ENCODE measurements around the gene EMC10. TPM values are rescaled to one million over a fixed set of nuclear protein-coding genes. Genes with fewer than 3 reads are reported as not detected.

EMC10 gene
- total and polyA plus RNA-seq, 10 of the 15 experiments (the other 5 are each of a cell fraction or from before 2014, with no cell fraction given), result 2.5 to 77.3 (median 20.3) TPM

DNA sequence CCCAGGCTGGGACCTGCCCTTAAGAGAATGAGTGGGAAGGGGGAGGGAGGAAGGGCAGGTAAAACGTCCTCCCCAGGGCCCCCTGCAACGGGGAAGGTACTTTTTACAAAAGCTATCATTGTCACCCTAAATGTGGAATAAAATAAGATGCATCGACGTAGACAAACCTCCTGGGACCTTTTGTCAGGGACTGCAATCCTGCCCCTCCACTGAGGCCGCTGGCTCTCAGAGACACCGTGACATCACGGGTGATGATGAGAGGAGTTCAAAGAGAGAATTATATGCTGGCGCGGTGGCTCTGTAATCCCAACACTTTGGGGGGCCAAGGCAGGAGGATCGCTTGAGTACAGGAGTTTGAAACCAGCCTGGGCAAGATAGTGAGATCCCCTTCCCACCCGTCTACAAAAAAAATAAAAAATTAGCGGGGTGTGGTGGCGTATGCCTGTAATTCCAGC lies 45.4 kb upstream of the EMC10 start (continued):
- TF ChIP-seq SRF (IDR thresholded peaks at IDR 0.05; ENCODE audit: low read depth in 2 of 2, low read length in 2 of 2) (no peak), CREB1 (IDR thresholded peaks at IDR 0.05; ENCODE audit: low read depth) (peak; percentile 53; the same call in 1 of the 2 replicates), SMAD5 (IDR thresholded peaks at IDR 0.05; ENCODE audit: low read depth) (no peak; the same call in 1 of the 2 replicates), ETV6 (conservative IDR thresholded peaks at IDR 0.05 in 1 of 2, IDR thresholded peaks at IDR 0.05 in 1 of 2; ENCODE audit: borderline replicate concordance in 1 of 2, low read depth in 1 of 2) (no peak), RAD51 (IDR thresholded peaks at IDR 0.05) (no peak), IKZF1 (conservative IDR thresholded peaks at IDR 0.05) (no peak), CREM (IDR thresholded peaks at IDR 0.05; ENCODE audit: low read depth) (peak; percentile 40; the same call in 1 of the 2 replicates), MXI1 (IDR thresholded peaks at IDR 0.05; ENCODE audit: low read depth, low read length) (no peak), POLR2A (IDR thresholded peaks at IDR 0.05; ENCODE audit: low read depth, low read length) (no peak), NFXL1 (IDR thresholded peaks at IDR 0.05; ENCODE audit: borderline replicate concordance) (no peak), SP1 (IDR thresholded peaks at IDR 0.05; ENCODE audit: low read depth, low read length) (no peak), MEF2B (IDR thresholded peaks at IDR 0.05; ENCODE audit: partially characterized antibody, poor library complexity, severe bottlenecking) (peak; percentile 72), CHD4 (IDR thresholded peaks at IDR 0.05) (no peak)
- TF ChIP-seq, protein P1, sequence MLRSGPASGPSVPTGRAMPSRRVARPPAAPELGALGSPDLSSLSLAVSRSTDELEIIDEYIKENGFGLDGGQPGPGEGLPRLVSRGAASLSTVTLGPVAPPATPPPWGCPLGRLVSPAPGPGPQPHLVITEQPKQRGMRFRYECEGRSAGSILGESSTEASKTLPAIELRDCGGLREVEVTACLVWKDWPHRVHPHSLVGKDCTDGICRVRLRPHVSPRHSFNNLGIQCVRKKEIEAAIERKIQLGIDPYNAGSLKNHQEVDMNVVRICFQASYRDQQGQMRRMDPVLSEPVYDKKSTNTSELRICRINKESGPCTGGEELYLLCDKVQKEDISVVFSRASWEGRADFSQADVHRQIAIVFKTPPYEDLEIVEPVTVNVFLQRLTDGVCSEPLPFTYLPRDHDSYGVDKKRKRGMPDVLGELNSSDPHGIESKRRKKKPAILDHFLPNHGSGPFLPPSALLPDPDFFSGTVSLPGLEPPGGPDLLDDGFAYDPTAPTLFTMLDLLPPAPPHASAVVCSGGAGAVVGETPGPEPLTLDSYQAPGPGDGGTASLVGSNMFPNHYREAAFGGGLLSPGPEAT (IDR thresholded peaks at IDR 0.05; ENCODE audit: low read depth), result no peak
- TF ChIP-seq, protein P2, sequence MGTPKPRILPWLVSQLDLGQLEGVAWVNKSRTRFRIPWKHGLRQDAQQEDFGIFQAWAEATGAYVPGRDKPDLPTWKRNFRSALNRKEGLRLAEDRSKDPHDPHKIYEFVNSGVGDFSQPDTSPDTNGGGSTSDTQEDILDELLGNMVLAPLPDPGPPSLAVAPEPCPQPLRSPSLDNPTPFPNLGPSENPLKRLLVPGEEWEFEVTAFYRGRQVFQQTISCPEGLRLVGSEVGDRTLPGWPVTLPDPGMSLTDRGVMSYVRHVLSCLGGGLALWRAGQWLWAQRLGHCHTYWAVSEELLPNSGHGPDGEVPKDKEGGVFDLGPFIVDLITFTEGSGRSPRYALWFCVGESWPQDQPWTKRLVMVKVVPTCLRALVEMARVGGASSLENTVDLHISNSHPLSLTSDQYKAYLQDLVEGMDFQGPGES (IDR thresholded peaks at IDR 0.05), result no peak
- TF ChIP-seq, protein P3, sequence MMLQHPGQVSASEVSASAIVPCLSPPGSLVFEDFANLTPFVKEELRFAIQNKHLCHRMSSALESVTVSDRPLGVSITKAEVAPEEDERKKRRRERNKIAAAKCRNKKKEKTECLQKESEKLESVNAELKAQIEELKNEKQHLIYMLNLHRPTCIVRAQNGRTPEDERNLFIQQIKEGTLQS (IDR thresholded peaks at IDR 0.05; ENCODE audit: borderline replicate concordance, extremely low read depth, low read depth, low read length), result no peak
- TF ChIP-seq, protein P4, sequence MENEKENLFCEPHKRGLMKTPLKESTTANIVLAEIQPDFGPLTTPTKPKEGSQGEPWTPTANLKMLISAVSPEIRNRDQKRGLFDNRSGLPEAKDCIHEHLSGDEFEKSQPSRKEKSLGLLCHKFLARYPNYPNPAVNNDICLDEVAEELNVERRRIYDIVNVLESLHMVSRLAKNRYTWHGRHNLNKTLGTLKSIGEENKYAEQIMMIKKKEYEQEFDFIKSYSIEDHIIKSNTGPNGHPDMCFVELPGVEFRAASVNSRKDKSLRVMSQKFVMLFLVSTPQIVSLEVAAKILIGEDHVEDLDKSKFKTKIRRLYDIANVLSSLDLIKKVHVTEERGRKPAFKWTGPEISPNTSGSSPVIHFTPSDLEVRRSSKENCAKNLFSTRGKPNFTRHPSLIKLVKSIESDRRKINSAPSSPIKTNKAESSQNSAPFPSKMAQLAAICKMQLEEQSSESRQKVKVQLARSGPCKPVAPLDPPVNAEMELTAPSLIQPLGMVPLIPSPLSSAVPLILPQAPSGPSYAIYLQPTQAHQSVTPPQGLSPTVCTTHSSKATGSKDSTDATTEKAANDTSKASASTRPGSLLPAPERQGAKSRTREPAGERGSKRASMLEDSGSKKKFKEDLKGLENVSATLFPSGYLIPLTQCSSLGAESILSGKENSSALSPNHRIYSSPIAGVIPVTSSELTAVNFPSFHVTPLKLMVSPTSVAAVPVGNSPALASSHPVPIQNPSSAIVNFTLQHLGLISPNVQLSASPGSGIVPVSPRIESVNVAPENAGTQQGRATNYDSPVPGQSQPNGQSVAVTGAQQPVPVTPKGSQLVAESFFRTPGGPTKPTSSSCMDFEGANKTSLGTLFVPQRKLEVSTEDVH (IDR thresholded peaks at IDR 0.05; ENCODE audit: low read depth, partially characterized antibody), result no peak
